MCF 10A (cell line): ENCODE measurements around the gene PCSK6. TPM values are rescaled to one million over a fixed set of nuclear protein-coding genes. Genes with fewer than 3 reads are reported as not detected.

Source experiments
- BruUV-seq: library from RNA; stranded (reverse); fragments of 400-500 nt; replicated peaks from 2 replicates; lab custom pipeline; 2021; lab: Mats Ljungman, UMichigan
- CTCF ChIA-PET: fragments of 300-600 bp; sonication (Branson Sonifier 250); formaldehyde crosslinking; extraction: SDS; loops from one replicate; lab custom pipeline; 2021; ENCODE audit warnings: antibody characterized with exemption, inconsistent platforms; lab: Yijun Ruan, JAX
- POLR2A ChIA-PET: fragments of 300-600, 350-650 bp; sonication (Branson Sonifier 250); formaldehyde crosslinking; extraction: SDS; loops from one replicate; lab custom pipeline; 2020; ENCODE audit warnings: antibody characterized with exemption, inconsistent platforms; lab: Yijun Ruan, JAX
- DNase-seq: peaks from one replicate; pipeline ENCODE4 v3.0.0-alpha.2; 2018; ENCODE audit not compliant: unreplicated experiment
- H3K27ac Mint-ChIP-seq: one replicate; pipeline ENCODE4 v1.8.0; 2022; ENCODE audit warnings: mild to moderate bottlenecking, low read depth, mixed read lengths; ENCODE audit not compliant: unreplicated experiment
- H3K27me3 Mint-ChIP-seq: one replicate; pipeline ENCODE4 v1.8.0; 2022; ENCODE audit warnings: mixed read lengths; ENCODE audit not compliant: insufficient read depth, unreplicated experiment
- H3K36me3 Mint-ChIP-seq: one replicate; pipeline ENCODE4 v1.8.0; 2022; ENCODE audit warnings: mild to moderate bottlenecking, moderate library complexity, mixed read lengths; ENCODE audit not compliant: insufficient read depth, unreplicated experiment
- H3K4me1 Mint-ChIP-seq: one replicate; pipeline ENCODE4 v1.8.0; 2022; ENCODE audit warnings: mixed read lengths; ENCODE audit not compliant: insufficient read depth, unreplicated experiment
- H3K4me3 Mint-ChIP-seq: one replicate; pipeline ENCODE4 v1.8.0; 2022; ENCODE audit warnings: mild to moderate bottlenecking, moderate library complexity, mixed read lengths; ENCODE audit not compliant: unreplicated experiment
- H3K9me3 Mint-ChIP-seq: one replicate; pipeline ENCODE4 v1.8.0; 2022; ENCODE audit warnings: mixed read lengths; ENCODE audit not compliant: unreplicated experiment
- intact Hi-C: fragments of 100-400 bp; cut with micrococcal nuclease; formaldehyde crosslinking; loops from 2 replicates; pipeline ENCODE4 v1.14.1; 2022
- total RNA-seq: library from RNA; stranded (reverse); gene quantifications from 2 replicates; pipeline ENCODE4 v1.2.3, GENCODE V29; 2022
- TF ChIP-seq, protein P1 (sequence below): fragments of 200-600 bp; IDR thresholded peaks from one replicate; pipeline ENCODE4 v1.8.0; 2022; ENCODE audit warnings: antibody characterized with exemption, mild to moderate bottlenecking; ENCODE audit not compliant: unreplicated experiment

PCSK6 gene
- total RNA-seq, 1 experiment from 2014 or later = 30.8 TPM

DNA sequence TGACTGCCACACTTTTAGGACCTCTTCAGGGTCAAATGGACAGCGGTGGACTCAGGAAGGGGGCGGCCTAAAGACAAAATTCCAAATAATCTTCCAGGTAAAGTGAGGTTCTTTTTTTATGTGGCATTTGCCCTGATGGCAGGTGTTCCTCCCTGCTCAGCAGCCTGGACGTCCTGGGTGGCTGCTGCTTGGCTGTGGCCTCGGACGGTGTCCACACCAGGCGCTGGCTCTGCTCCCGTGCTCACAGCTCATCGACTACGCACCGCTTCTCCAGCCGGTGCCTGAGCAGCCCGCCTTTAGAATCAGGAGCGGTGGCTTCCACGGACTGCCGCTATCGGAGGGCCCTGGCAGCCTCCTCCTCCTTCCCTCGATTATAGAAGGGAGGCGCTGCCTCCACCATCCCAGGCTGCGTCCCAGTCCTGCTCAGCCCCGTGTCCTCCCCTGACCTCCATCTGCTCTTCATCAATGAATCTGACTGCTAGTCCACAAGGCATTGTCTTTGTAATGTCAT, 41.9 kb downstream of the PCSK6 start:
- Mint-ChIP-seq H3K27me3 (no peaks in the 10 kb centered on the region), H3K36me3 (peaks cover 7% of the 10 kb centered on the region), H3K4me3 (no peak overlapping the region), H3K9me3 (no peaks in the 10 kb centered on the region), H3K27ac (no peak overlapping the region), H3K4me1 (peaks cover 15% of the 10 kb centered on the region)
- ChIA-PET POLR2A (no interaction called here), CTCF (no interaction called here)
- intact Hi-C loops = loop anchor here (5.0 kb wide), 1 partner anchor 90 kb away; no protein-coding TSS in a partner anchor
- TF ChIP-seq, protein P1, sequence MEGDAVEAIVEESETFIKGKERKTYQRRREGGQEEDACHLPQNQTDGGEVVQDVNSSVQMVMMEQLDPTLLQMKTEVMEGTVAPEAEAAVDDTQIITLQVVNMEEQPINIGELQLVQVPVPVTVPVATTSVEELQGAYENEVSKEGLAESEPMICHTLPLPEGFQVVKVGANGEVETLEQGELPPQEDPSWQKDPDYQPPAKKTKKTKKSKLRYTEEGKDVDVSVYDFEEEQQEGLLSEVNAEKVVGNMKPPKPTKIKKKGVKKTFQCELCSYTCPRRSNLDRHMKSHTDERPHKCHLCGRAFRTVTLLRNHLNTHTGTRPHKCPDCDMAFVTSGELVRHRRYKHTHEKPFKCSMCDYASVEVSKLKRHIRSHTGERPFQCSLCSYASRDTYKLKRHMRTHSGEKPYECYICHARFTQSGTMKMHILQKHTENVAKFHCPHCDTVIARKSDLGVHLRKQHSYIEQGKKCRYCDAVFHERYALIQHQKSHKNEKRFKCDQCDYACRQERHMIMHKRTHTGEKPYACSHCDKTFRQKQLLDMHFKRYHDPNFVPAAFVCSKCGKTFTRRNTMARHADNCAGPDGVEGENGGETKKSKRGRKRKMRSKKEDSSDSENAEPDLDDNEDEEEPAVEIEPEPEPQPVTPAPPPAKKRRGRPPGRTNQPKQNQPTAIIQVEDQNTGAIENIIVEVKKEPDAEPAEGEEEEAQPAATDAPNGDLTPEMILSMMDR = no peak
- DNase-seq = no peak
- no TSS peak for BruUV-seq

DNA sequence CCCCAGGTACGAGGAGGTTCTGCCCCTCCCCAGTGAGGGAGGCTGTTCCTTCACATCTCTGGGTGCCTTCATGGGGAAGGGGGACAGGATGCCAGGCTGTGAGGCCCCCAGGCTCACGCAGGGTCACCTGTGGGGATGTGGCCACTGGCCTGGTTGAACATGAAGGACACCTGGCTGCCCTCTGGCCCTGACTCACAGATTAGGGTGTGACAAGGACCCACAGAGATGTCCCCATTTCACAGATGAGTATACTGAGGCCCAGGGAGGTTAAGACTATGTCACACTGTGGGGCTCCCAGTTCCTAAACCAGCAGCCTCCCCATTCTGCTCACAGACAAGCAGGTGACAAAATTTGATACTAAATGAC, 42.4 kb downstream of the PCSK6 start:
- no peaks in the 10 kb centered on the region for H3K27me3 Mint-ChIP-seq
- H3K27ac Mint-ChIP-seq = no peak overlapping the region
- intact Hi-C loops = loop anchor here (5.0 kb wide), 1 partner anchor 90 kb away; no protein-coding TSS in a partner anchor

DNA sequence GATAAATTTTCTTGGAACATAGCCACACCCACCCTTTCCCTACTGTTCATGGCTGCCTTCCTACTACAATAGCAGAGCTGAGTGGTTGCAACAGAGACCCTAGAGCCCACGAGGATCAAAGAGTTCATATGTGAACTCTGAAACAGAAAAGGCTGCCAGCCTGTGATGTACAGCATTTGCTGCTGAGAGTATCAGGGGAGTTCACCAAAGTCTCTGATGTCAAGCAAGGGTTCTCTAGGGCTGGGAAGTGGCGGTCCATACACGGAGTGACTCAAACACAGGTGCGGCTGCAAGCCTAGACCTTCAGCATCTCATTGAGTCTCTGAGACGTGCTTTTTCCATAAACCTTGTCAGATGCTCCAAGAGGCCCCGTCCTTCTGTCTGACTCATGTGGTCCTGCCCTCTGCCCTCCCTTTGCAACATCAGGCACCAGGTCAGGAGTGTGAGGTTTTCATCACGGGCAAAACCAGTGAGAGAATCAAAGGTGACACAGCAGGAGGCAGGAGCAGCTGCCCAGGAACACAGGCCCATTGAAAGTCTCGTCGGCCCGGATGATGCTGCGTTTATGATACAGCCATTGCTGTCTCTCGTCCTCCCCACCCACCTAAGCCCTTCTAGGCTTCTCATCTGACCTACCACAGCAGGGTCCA, 42.9 kb downstream of the PCSK6 start:
- intact Hi-C loops = loop anchor here (5.0 kb wide), 1 partner anchor 89 kb away; no protein-coding TSS in a partner anchor
- Mint-ChIP-seq H3K9me3 (no peaks in the 10 kb centered on the region), H3K4me3 (no peak overlapping the region), H3K27me3 (no peaks in the 10 kb centered on the region), H3K36me3 (peaks cover 7% of the 10 kb centered on the region), H3K4me1 (peaks cover 15% of the 10 kb centered on the region), H3K27ac (no peak overlapping the region)
- DNase-seq = peak; percentile 55
- BruUV-seq = no TSS peak
- ChIA-PET CTCF (no interaction called here), POLR2A (no interaction called here)
- TF ChIP-seq, protein P1 = no peak

More for the DNA sequence above, 42.4 kb downstream of the PCSK6 start:
- TF ChIP-seq, protein P1 = no peak
- CTCF ChIA-PET = no interaction called here
- no peak for DNase-seq
- Mint-ChIP-seq H3K36me3 (peaks cover 7% of the 10 kb centered on the region), H3K9me3 (no peaks in the 10 kb centered on the region), H3K4me3 (no peak overlapping the region), H3K4me1 (peaks cover 15% of the 10 kb centered on the region)
- POLR2A ChIA-PET = no interaction called here
- no TSS peak for BruUV-seq
